Stimulated activated CD4-positive, alpha-beta T cell treated with anti-CD3 and anti-CD28 coated beads, Interleukin-1b, Interleukin-23, amount 100 ng/mL, for 1 hour (primary cell): ENCODE measurements around the gene LRRC59.

Experiments used
- DNase-seq, 2 donors: peaks; one replicate each; pipeline ENCODE4 v3.0.0-alpha.2; 2020; ENCODE audit warnings: low read depth in 2 of 2

Gene LRRC59

GRCh38 chr17:50386510-50386909 lies 10.8 kb downstream of the LRRC59 start:
- no peak for DNase-seq

GRCh38 chr17:50382931-50383330 lies 14.4 kb downstream of the LRRC59 start:
- DNase-seq: no peak

GRCh38 chr17:50381920-50382319 lies 15.4 kb downstream of the LRRC59 start:
- DNase-seq: no peak

GRCh38 chr17:50381260-50381815 lies 16.0 kb downstream of the LRRC59 start:
- DNase-seq: no peak

- no peak for DNase-seq
Observed at GRCh38 chr17:50380369-50381259, 16.7 kb downstream of the LRRC59 start.

- DNase-seq: no peak
Observed at GRCh38 chr17:50379351-50380132, 17.8 kb downstream of the LRRC59 start.

GRCh38 chr17:50375858-50376538 lies 21.3 kb downstream of the LRRC59 start:
- DNase-seq: no peak

GRCh38 chr17:50373705-50374104 lies 23.6 kb downstream of the LRRC59 start:
- DNase-seq: no peak

- peak; percentile 54 to 66 for DNase-seq
Observed at GRCh38 chr17:50372758-50373556, 24.4 kb downstream of the LRRC59 start, which contains the start of the genes EME1 and MRPL27. TSS of gene EME1 (plus strand) at chr17:50373229. CDS start at chr17:50375209, 1,980 bp downstream. TSS of gene MRPL27 (minus strand) at chr17:50373184. CDS start at chr17:50373170, 14 bp downstream.

- no peak for DNase-seq
Observed at GRCh38 chr17:50372222-50372757, 25.0 kb downstream of the LRRC59 start.

GRCh38 chr17:50371526-50371925 lies 25.8 kb downstream of the LRRC59 start:
- DNase-seq: no peak

GRCh38 chr17:50370052-50370451 lies 27.3 kb downstream of the LRRC59 start:
- DNase-seq: no peak

GRCh38 chr17:50367401-50367800 lies 29.9 kb downstream of the LRRC59 start:
- DNase-seq: no peak

GRCh38 chr17:50365649-50366393 lies 31.5 kb downstream of the LRRC59 start:
- DNase-seq: no peak

GRCh38 chr17:50365165-50365564 lies 32.2 kb downstream of the LRRC59 start:
- DNase-seq: no peak

- DNase-seq: no peak
Observed at GRCh38 chr17:50364715-50365114, 32.6 kb downstream of the LRRC59 start.

- DNase-seq: no peak
Observed at GRCh38 chr17:50364061-50364458, 33.3 kb downstream of the LRRC59 start.

- no peak for DNase-seq
Observed at GRCh38 chr17:50363217-50364060, 33.9 kb downstream of the LRRC59 start.

GRCh38 chr17:50362661-50363060 lies 34.7 kb downstream of the LRRC59 start:
- no peak for DNase-seq
